Kidney epithelial cell (primary cell): ENCODE data around the gene ZNF709. TPM values are rescaled to one million over a fixed set of nuclear protein-coding genes. Genes with fewer than 3 reads are reported as not detected.
"Not testable (repeated sequence)": the region's sequence is repeated elsewhere in the genome, so short reads cannot be mapped to it uniquely, and the experiment has no call there.

Experiments used
- DNase-seq: peaks from one replicate; pipeline ENCODE4 v3.0.0-alpha.2; 2010; ENCODE audit warnings: low read depth
- H3K27me3 ChIP-seq: 2 replicates; pipeline ENCODE4 v1.6.0; 2011; ENCODE audit warnings: low read length; ENCODE audit not compliant: control insufficient read depth, insufficient read depth
- H3K36me3 ChIP-seq: 2 replicates; pipeline ENCODE4 v1.5.1; 2011; ENCODE audit warnings: low read length; ENCODE audit not compliant: control insufficient read depth, insufficient read depth
- H3K4me3 ChIP-seq: 2 replicates; pipeline ENCODE4 v1.5.1; 2011; ENCODE audit warnings: low read depth, mild to moderate bottlenecking, control low read depth, low read length
- CTCF ChIP-seq: IDR thresholded peaks from 2 replicates; pipeline ENCODE4 v1.5.1; 2011; ENCODE audit warnings: mild to moderate bottlenecking, moderate library complexity, low read length, control low read depth, inconsistent platforms; ENCODE audit not compliant: insufficient read depth, poor library complexity, severe bottlenecking
- total RNA-seq: library from RNA; depleted of rRNA; stranded (reverse); fragments of >200 nt; gene quantifications from 2 replicates; pipeline ENCODE4 v1.2.3, GENCODE V29; 2015

The ZNF709 gene
- total RNA-seq, 1 donor from 2014 or later = 0.75 TPM

DNA sequence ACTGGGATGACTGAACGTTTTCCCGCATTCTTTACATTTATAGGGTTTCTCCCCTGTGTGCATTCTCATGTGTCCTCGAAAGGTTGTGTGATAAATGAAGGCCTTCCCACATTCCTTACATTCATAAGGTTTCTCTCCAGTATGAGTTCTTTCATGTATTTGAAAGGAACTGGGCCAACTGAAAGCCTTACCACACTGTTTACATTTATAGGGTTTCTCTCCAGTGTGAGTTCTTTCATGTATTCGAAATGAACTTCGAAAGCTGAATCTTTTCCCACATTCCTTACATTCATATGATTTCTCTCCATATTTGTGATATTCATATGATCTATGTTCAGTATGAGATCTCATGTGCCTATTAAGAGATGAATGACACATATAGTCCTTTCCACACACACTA, 19.4 kb downstream of the ZNF709 start:
- no peak for TF ChIP-seq CTCF
- Histone ChIP-seq H3K27me3 (no peaks in the 10 kb centered on the region), H3K36me3 (no peaks in the 10 kb centered on the region), H3K4me3 (no peak overlapping the region)
- DNase-seq = no peak

- Histone ChIP-seq H3K27me3 (no peaks in the 10 kb centered on the region), H3K36me3 (no peaks in the 10 kb centered on the region), H3K4me3 (no peak overlapping the region)
- DNase-seq = no peak
- no peak for TF ChIP-seq CTCF
Measured at GRCh38 chr19:12464769-12465168, 19.8 kb downstream of the ZNF709 start.

DNA sequence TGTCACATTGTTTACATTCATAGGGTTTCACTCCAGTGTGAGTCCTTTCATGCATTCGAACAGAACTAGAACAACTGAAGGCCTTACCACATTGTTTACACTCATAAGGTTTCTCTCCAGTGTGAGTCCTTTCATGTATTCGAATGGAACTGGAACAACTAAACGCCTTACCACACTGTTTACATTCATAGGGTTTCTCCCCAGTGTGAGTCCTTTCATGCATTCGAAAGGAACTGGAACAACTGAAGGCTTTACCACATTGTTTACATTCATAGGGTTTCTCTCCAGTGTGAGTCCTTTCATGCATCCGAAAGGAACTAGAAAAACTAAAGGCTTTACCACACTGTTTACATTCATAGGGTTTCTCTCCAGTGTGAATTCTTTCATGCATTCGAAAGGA, 20.5 kb downstream of the ZNF709 start:
- DNase-seq, H3K4me3 ChIP-seq, H3K36me3 ChIP-seq, H3K27me3 ChIP-seq: not testable (repeated sequence)

DNA sequence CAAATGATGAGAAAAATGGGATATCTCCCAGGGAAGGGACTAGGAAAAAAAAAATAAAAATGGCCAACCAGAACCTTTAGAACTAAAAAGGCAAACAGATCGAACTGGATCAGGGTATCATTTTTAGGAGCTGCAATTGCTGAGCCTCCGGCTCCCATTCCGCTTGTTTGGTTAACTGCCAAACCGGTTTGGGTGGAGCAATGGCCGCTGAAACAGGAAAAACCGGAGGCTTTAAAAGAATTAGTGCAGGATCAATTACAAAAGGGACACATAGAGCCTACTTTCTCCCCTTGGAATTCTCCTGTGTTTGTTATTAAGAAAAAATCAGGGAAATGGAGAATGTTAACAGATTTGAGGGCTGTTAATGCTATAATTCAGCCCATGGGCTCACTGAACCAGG, 31.1 kb downstream of the ZNF709 start:
- no peaks in the 10 kb centered on the region for H3K27me3 ChIP-seq
- no peaks in the 10 kb centered on the region for H3K36me3 ChIP-seq
- no peak overlapping the region for H3K4me3 ChIP-seq
- TF ChIP-seq CTCF = no peak
- DNase-seq = no peak

GRCh38 chr19:12450844-12451243, 33.8 kb downstream of the ZNF709 start:
- H3K27me3 ChIP-seq = no peaks in the 10 kb centered on the region
- DNase-seq = no peak
- no peak for TF ChIP-seq CTCF
- H3K36me3 ChIP-seq = no peaks in the 10 kb centered on the region
- H3K4me3 ChIP-seq = no peak overlapping the region

DNA sequence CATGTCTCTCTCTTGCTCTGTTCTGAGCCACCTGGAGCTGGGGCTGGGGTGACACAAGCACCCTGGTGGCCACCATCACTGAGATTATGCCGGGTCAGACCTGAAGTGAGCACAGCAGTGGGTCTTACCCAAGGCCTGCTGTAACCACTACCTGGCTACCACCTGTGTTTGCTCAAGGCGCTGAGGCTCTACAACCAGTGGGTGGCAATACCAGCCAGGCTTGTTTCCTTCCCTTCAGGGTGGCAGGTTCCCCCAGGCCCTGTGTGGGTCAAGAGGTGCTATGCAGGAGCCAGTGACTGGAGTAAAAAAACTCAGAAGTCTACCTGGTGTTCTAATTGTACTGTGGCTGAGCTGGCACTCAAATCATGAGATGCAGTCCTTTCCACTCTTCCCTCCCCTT, 35.8 kb downstream of the ZNF709 start:
- no peak for DNase-seq
- no peak overlapping the region for H3K4me3 ChIP-seq
- TF ChIP-seq CTCF = no peak
- no peaks in the 10 kb centered on the region for H3K27me3 ChIP-seq
- no peaks in the 10 kb centered on the region for H3K36me3 ChIP-seq
